GM18907 (cell line): ENCODE results near the gene TMEM238L.
"Not testable (repeated sequence)": the region's sequence is repeated elsewhere in the genome, so short reads cannot be mapped to it uniquely, and the experiment has no call there.

Source experiments
- ATAC-seq: cut with Tn5 transposase; IDR thresholded peaks from one replicate; pipeline ENCODE4 v1.9.1; 2021; ENCODE audit warnings: mild to moderate bottlenecking, moderate library complexity; ENCODE audit not compliant: unreplicated experiment

The TMEM238L gene

GRCh38 chr17:10803830-10804475, at the start of gene TMEM238L:
TMEM238L (minus strand) TSS chr17:10804099; CDS start chr17:10803963, 136 bp downstream.
- ATAC-seq = no peak

DNA sequence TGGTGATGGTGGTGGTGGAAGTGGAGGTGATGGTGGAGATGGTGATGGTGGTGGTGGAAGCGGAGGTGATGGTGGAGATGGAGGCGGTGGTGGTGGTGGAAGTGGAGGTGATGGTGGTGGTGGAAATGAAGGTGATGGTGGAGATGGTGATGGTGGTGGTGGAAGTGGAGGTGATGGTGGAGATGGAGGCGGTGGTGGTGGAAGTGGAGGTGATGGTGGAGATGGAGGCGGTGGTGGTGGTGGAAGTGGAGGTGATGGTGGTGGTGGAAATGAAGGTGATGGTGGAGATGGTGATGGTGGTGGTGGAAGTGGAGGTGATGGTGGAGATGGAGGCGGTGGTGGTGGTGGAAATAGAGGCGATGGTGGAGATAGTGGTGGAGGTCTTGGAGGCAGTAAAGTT, 42.7 kb upstream of the TMEM238L start:
- ATAC-seq = not testable (repeated sequence)

DNA sequence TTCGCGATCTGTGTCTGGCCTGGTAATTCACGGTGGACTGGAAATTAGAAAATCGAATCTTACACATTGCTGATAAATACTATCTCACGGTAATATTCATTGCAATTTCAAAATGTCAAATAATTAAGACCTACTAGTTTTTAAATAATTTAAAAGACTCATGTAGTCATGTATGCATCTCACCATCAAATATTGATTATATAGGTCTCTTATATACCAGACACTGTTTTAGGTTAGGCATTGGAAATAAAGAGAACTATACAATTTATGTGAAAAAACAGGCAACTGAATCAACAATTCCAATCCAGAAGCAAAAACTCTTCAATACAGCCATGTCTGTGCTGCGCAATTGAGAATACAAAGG, 41.5 kb upstream of the TMEM238L start:
- ATAC-seq = no peak

GRCh38 chr17:10844621-10845387, 40.9 kb upstream of the TMEM238L start:
- peak; percentile 94 for ATAC-seq

DNA sequence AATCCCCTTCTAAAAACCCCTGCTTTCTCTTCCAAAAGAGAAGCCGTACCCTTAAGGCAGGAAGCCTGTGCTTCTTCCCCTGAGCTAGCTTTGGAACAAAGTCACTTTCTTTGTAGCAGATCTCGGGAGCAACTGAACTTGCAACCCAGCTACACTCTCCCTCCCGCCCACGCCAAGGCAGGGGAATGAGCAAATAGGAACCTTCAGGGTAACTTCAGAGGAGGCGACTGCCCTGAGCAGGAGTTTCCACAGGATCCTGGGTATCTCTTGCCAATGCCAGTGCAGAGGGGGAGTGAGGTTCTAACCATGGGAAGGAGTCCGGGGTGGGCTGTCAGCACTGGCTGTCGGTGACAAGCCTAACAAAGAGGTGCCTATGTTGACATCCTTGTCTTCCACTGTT, 39.9 kb upstream of the TMEM238L start:
- ATAC-seq = no peak

- no peak for ATAC-seq
These were observed 38.8 kb upstream of the TMEM238L start for GRCh38 chr17:10842658-10843057.

DNA sequence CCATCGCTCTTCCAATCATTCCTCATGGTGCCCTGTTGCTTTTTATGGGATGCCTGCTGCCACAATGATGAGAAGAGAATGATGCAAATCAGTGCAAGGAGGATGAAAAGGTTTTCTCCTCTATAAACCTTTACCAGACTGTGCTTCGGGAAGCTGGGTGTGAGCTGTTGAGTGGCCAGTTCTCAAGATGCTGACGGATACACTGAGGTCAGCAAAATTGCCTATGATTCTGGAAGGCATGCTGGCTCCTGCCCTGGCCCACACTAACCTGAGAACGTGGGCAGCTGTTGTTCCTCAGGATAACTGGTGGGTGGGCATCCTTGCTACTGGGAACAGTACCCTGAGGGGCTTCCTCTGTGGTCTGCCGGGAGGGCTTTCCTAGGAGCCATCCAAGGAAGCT, 34.8 kb upstream of the TMEM238L start:
- ATAC-seq = no peak

DNA sequence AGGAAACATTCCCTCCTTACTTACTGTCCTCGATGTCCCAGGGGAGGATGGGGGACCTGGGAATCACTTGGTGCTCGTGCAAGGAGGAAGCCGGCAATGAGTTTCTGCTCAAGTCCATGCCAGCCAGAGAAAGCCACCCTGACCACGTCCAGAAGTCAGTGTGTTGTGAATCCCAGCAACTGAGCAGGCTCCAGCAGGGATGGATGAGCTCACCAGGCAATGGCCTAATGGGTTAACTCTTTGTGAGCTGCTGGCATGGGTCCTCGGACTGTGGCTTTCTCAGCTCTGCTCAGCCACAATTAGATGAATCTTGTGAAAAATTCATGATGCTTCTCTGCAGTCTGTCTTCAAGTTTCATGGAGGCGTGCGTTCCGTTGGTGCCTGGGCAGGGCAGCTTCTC, 34.0 kb upstream of the TMEM238L start, which contains the start of gene PIRT:
Gene PIRT, minus strand, starts transcription at position 167 of the 400 bp plus-strand sequence. CDS start 12,442 bp downstream, outside the sequence.
- no peak for ATAC-seq

GRCh38 chr17:10836966-10837590, 33.2 kb upstream of the TMEM238L start:
- ATAC-seq = no peak

DNA sequence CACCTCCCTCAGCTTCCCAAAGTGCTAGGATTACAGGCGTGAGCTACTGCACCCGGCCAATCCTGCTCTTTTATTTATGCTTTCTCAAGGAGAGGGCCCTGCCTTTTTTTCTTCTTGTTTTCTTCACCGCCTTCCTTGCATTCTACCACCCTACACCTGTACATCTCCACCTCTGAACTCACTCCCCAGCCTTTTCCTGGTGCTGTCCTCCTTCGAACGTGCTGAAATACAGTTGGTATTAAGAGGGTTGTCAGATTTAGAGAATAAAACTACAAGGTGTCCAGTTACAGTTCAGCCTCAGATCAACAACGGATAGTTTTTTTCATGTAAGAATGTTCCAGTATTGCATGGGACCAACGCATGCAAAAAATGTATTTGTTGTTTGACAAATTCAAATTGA, 32.2 kb upstream of the TMEM238L start:
- ATAC-seq = no peak

GRCh38 chr17:10831696-10832095, 27.8 kb upstream of the TMEM238L start:
- ATAC-seq = no peak

- no peak for ATAC-seq
These were observed 24.1 kb upstream of the TMEM238L start for GRCh38 chr17:10827898-10828552.

DNA sequence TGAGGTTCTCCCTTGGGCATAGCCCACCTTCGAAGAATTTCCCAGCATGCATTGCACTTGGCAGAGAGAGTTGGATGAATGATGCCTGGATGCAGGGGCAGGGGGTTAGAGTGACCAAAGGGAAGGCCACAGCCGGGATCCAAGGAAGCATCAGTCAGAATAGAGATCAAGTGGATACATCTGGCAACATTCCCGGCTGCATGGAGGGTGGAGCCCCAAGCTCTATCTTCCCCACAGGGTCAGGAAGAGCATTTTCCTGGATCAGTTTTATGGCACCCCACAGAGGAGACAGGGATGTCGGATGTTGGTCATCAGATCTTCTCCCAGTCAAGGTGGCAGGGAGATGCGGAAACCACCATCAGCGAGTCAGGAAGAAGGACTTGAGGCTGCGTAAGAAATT, 21.0 kb upstream of the TMEM238L start:
- ATAC-seq = no peak

DNA sequence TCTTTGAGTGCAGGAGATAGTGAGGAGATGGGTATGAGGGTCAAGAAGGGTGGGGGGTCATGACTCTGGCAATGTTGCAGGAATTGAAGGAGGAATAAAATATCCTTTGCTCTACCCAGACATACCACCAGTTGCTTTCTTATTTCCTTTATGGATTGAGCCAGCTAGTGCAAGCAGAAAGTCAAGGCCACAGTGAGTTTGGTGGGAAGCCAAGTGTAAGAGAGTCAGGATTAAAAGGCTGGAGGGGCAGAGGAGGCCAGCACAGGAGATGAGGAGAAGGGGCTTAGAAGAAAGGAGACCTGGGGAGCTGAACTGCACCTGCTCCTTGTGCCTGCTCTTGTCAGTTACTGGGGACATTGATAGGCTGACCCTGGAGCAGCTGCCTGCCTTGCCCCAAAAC, 17.9 kb upstream of the TMEM238L start:
- ATAC-seq = no peak

DNA sequence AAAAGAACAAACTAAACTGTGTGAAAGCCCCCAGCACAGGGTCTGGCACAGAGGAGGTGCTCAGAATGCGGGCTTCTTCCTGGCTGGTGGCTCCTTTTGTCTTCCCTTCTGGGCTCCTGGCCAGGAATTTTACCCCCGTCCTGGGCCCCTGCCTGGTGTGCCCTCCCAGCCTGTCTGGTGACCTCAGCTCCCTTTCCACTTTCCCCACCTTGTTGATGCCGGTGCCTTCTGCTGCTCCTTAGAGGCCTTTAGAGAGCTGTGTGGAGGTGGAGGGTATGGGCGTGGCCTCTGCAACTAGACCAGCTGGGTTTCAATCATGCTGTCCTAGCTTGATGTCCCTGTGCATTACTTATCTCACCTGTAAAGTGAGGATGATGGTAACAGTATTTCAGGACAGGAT, 17.2 kb upstream of the TMEM238L start:
- no peak for ATAC-seq

DNA sequence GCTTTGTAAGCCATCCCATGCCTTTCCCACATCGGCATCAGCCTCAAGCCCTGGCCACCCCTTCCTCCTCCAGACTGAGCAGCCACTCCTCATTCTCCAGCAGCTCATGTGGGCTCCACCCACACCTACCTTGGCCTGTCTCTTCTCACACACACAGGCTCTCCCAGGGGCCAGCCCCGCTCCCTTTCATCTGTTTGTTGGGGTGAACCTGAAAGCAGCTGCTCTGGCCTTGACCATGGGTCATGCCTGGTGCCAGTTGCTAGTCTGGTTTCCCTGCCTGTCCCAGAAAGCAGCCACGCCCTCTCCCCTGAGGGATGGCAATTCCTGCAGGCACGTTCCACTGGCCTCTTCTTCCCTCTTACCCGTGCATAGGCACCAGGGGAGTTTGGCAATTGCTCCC, 11.4 kb upstream of the TMEM238L start:
- no peak for ATAC-seq

GRCh38 chr17:10814075-10814474, 10.2 kb upstream of the TMEM238L start:
- ATAC-seq = no peak

DNA sequence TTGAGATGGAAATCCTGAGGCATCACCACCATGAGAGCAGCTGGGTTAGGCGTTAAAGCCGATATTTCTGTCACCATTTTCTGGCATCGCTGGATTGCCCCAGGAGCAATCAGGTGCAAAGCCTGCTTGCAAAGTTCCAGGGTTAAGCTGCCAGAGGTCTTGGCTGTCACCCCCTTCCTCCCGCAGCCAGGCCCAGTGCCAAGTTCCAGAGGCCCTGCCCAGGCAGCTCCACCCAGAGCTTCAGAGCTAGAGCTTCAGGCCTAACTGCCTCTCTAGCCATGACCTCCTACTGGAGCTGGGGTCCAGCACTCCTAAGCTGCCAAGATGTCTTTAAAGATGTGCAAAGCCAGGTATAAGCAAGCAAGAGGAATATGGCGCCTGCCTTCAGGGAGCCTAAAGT, 8.8 kb upstream of the TMEM238L start:
- no peak for ATAC-seq

GRCh38 chr17:10809605-10810004, 5.7 kb upstream of the TMEM238L start:
- ATAC-seq = no peak

DNA sequence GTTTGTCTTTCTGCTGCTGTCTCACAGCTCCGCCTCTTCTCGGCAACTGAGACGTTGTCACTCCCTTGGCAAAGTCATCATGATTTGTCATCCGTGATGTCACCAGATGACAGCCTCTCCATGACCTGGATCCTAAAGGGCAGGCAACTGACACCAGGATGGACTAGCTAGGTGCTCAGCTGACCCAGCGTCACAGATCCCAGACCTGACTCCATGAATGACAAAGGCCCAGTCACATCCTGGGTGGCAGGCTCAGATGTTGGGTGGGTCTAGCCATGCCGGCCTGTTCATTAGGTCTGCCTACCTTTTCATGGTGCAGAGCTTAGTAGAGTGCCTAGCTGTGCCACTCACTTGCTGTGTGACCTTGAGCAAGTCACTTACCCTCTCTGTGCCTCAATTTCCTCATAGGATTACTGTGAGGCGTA, 3.8 kb upstream of the TMEM238L start:
- no peak for ATAC-seq

GRCh38 chr17:10806545-10807262, 2.8 kb upstream of the TMEM238L start:
- ATAC-seq = no peak
